Caco-2 (cell line): Measurements from ENCODE around the gene TRPM5. TPM values are rescaled to one million over a fixed set of nuclear protein-coding genes. Genes with fewer than 3 reads are reported as not detected.

Experiments used
- BruUV-seq: library from RNA; stranded (reverse); fragments of 400-500 nt; replicated peaks from 2 replicates; lab custom pipeline; 2021; lab: Mats Ljungman, UMichigan
- CTCF ChIA-PET: fragments of 300-600 bp; sonication (Branson Sonifier 250); formaldehyde crosslinking; loops from one replicate; lab custom pipeline; 2022; ENCODE audit warnings: antibody characterized with exemption; lab: Charles Lee
- POLR2A ChIA-PET: fragments of 300-600 bp; sonication (Branson Sonifier 250); formaldehyde crosslinking; loops from one replicate; lab custom pipeline; 2022; ENCODE audit warnings: antibody characterized with exemption; lab: Charles Lee
- DNase-seq, 2 experiments: peaks; one replicate each; pipeline versions ENCODE4 v3.0.0 to v3.0.0-alpha.2; 2020 to 2022
- H3K27me3 ChIP-seq: replicated peaks from 2 replicates; pipeline ENCODE4 v1.6.0; 2011; ENCODE audit warnings: low read length; ENCODE audit not compliant: control insufficient read depth, insufficient read depth
- H3K36me3 ChIP-seq: 2 replicates; pipeline ENCODE4 v1.5.1; 2011; ENCODE audit warnings: low read length; ENCODE audit not compliant: control insufficient read depth, insufficient read depth
- H3K4me1 ChIP-seq: fragments of 250-450 bp; sonication (Bioruptor Pico); 2 replicates; pipeline ENCODE4 v1.5.1; 2020; ENCODE audit warnings: mild to moderate bottlenecking
- H3K4me3 ChIP-seq: 2 replicates; pipeline ENCODE4 v1.5.1; 2011; ENCODE audit warnings: low read depth, mild to moderate bottlenecking, control low read depth, low read length
- H3K9me3 ChIP-seq: fragments of 250-450 bp; sonication (Bioruptor Pico); 2 replicates; pipeline ENCODE4 v1.5.1; 2020; ENCODE audit warnings: mild to moderate bottlenecking, moderate library complexity
- H3K27ac Mint-ChIP-seq: one replicate; pipeline ENCODE4 v1.8.0; 2022; ENCODE audit warnings: mixed read lengths; ENCODE audit not compliant: unreplicated experiment
- H3K27me3 Mint-ChIP-seq: one replicate; pipeline ENCODE4 v1.8.0; 2022; ENCODE audit warnings: mixed read lengths; ENCODE audit not compliant: insufficient read depth, unreplicated experiment
- H3K36me3 Mint-ChIP-seq: one replicate; pipeline ENCODE4 v1.8.0; 2022; ENCODE audit warnings: mild to moderate bottlenecking, mixed read lengths; ENCODE audit not compliant: insufficient read depth, unreplicated experiment
- H3K4me1 Mint-ChIP-seq: one replicate; pipeline ENCODE4 v1.8.0; 2022; ENCODE audit warnings: low read depth, mixed read lengths; ENCODE audit not compliant: unreplicated experiment
- H3K4me3 Mint-ChIP-seq: one replicate; pipeline ENCODE4 v1.8.0; 2022; ENCODE audit warnings: mild to moderate bottlenecking, moderate library complexity, mixed read lengths; ENCODE audit not compliant: unreplicated experiment
- H3K9me3 Mint-ChIP-seq: one replicate; pipeline ENCODE4 v1.8.0; 2022; ENCODE audit warnings: mixed read lengths; ENCODE audit not compliant: unreplicated experiment
- CTCF ChIP-seq, 2 experiments: fragments of 200-600 bp in 1 of 2; IDR thresholded peaks; 1 replicate in 1 of 2; 2 replicates in 1 of 2; pipeline versions ENCODE4 v1.5.1 to v1.8.0; 2011 to 2022; ENCODE audit warnings: antibody characterized with exemption in 1 of 2, control low read depth in 1 of 2, inconsistent platforms in 1 of 2, low read depth in 1 of 2, low read length in 1 of 2, mild to moderate bottlenecking in 1 of 2, moderate library complexity in 1 of 2; ENCODE audit not compliant: insufficient read depth in 1 of 2, severe bottlenecking in 1 of 2, unreplicated experiment in 1 of 2
- intact Hi-C: fragments of 100-400 bp; cut with micrococcal nuclease; formaldehyde crosslinking; loops from one replicate; pipeline ENCODE4 v1.10.0; 2022; ENCODE audit not compliant: unreplicated experiment
- total RNA-seq: library from RNA; stranded (reverse); gene quantifications from 2 replicates; pipeline ENCODE4 v1.2.3, GENCODE V29; 2022

The TRPM5 gene
- total RNA-seq, 1 experiment from 2014 or later = not detected

DNA sequence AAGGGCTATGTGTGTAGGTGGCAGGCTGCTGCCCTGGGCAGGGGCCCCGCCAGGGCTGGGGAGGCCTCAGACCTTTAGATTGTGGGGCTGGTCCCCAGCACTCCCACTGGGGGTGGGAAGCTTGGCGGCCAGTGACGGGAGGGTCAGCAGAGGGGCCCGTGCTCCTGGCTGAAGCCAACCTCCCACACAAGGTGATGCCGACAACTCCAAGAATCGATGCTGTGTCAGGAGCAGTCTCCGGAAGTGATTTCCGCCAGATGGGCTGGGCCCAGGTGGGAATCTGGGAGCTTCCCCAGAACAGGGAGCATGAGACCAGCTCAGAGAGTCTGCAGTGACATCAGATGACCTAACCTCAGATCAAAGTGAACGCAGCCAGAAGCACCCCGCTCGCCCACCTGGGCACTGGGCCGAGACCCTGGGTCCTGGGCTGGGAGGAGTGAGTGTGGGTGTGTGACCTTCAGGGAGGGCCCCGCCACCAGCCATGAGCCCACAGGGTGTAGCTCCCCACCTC is 7.7 kb downstream of the TRPM5 start:
- Mint-ChIP-seq H3K27ac (no peak overlapping the region), H3K27me3 (peaks cover 6% of the 10 kb centered on the region), H3K9me3 (no peaks in the 10 kb centered on the region), H3K4me1 (no peaks in the 10 kb centered on the region), H3K36me3 (no peaks in the 10 kb centered on the region), H3K4me3 (no peak overlapping the region)
- Histone ChIP-seq H3K27me3 (no peaks in the 10 kb centered on the region), H3K4me1 (no peaks in the 10 kb centered on the region), H3K9me3 (no peaks in the 10 kb centered on the region), H3K4me3 (no peak overlapping the region), H3K36me3 (no peaks in the 10 kb centered on the region)
- BruUV-seq = no TSS peak
- ChIA-PET POLR2A (no interaction called here), CTCF (interaction anchor here (0.6 kb wide), 1 partner anchor 1630 kb away, joined by 3 read pairs; no protein-coding TSS in a partner anchor)
- intact Hi-C loops = no loop called here
- DNase-seq = no peak
- TF ChIP-seq CTCF (IDR thresholded peaks at IDR 0.05; ENCODE audit: insufficient read depth in 1 of 2, low read depth in 1 of 2, low read length in 1 of 2, severe bottlenecking in 1 of 2, unreplicated experiment in 1 of 2) = no peak

GRCh38 chr11:2436013-2436520 is 8.2 kb downstream of the TRPM5 start:
- intact Hi-C loops = no loop called here
- H3K4me3 Mint-ChIP-seq = no peak overlapping the region
- ChIA-PET POLR2A (no interaction called here), CTCF (no interaction called here)
- no peak for DNase-seq
- Histone ChIP-seq H3K9me3 (no peaks in the 10 kb centered on the region), H3K4me3 (no peak overlapping the region), H3K4me1 (no peaks in the 10 kb centered on the region), H3K36me3 (no peaks in the 10 kb centered on the region), H3K27me3 (no peaks in the 10 kb centered on the region)
- TF ChIP-seq CTCF (IDR thresholded peaks at IDR 0.05; ENCODE audit: insufficient read depth in 1 of 2, low read depth in 1 of 2, low read length in 1 of 2, severe bottlenecking in 1 of 2, unreplicated experiment in 1 of 2) = no peak
- no peaks in the 10 kb centered on the region for H3K9me3 Mint-ChIP-seq
- H3K27ac Mint-ChIP-seq = no peak overlapping the region
- no TSS peak for BruUV-seq
- no peaks in the 10 kb centered on the region for H3K36me3 Mint-ChIP-seq
- H3K27me3 Mint-ChIP-seq = peaks cover 6% of the 10 kb centered on the region
- no peaks in the 10 kb centered on the region for H3K4me1 Mint-ChIP-seq

GRCh38 chr11:2435288-2436012 is 8.9 kb downstream of the TRPM5 start:
- no peaks in the 10 kb centered on the region for H3K36me3 ChIP-seq
- Mint-ChIP-seq H3K27ac (no peak overlapping the region), H3K4me1 (no peaks in the 10 kb centered on the region), H3K36me3 (no peaks in the 10 kb centered on the region), H3K9me3 (no peaks in the 10 kb centered on the region), H3K4me3 (no peak overlapping the region), H3K27me3 (peaks cover 6% of the 10 kb centered on the region)
- TF ChIP-seq CTCF (IDR thresholded peaks at IDR 0.05; ENCODE audit: insufficient read depth in 1 of 2, low read depth in 1 of 2, low read length in 1 of 2, severe bottlenecking in 1 of 2, unreplicated experiment in 1 of 2) = no peak
- no peak overlapping the region for H3K4me3 ChIP-seq
- no peak for DNase-seq
- H3K4me1 ChIP-seq = no peaks in the 10 kb centered on the region
- intact Hi-C loops = no loop called here
- no peaks in the 10 kb centered on the region for H3K27me3 ChIP-seq
- ChIA-PET CTCF (no interaction called here), POLR2A (no interaction called here)
- BruUV-seq = no TSS peak
- H3K9me3 ChIP-seq = no peaks in the 10 kb centered on the region
